ENCODE results near the gene TTC39A. TPM values are rescaled to one million over a fixed set of nuclear protein-coding genes. Genes with fewer than 3 reads are reported as not detected.

The TTC39A gene
- total RNA-seq, 1 donor from 2014 or later, result 26.0 TPM

- H3K27me3 Mint-ChIP-seq, result no peaks in the 10 kb centered on the region
- no peak for TF ChIP-seq CTCF (IDR thresholded peaks at IDR 0.05; ENCODE audit: unreplicated experiment)
- DNase-seq (ENCODE audit: low spot score, unreplicated experiment), result no peak
- peaks cover 8% of the 10 kb centered on the region for H3K4me1 Mint-ChIP-seq (ENCODE audit: low read depth)
- no peak overlapping the region for H3K4me3 Mint-ChIP-seq (ENCODE audit: low read depth)
- no peaks in the 10 kb centered on the region for H3K9me3 Mint-ChIP-seq (ENCODE audit: low read depth)
- no peaks in the 10 kb centered on the region for H3K36me3 Mint-ChIP-seq (ENCODE audit: insufficient read depth)
- no peak overlapping the region for H3K27ac Mint-ChIP-seq
These were observed 14.1 kb downstream of the TTC39A start for GRCh38 chr1:51316113-51316845.

GRCh38 chr1:51314974-51315373 is 15.4 kb downstream of the TTC39A start:
- DNase-seq (ENCODE audit: low spot score, unreplicated experiment), result no peak
- no peaks in the 10 kb centered on the region for H3K36me3 Mint-ChIP-seq (ENCODE audit: insufficient read depth)
- no peak overlapping the region for H3K27ac Mint-ChIP-seq

GRCh38 chr1:51313961-51314777 is 16.2 kb downstream of the TTC39A start:
- Mint-ChIP-seq H3K4me1 (ENCODE audit: low read depth) (peaks cover 6% of the 10 kb centered on the region), H3K27ac (no peak overlapping the region), H3K4me3 (ENCODE audit: low read depth) (no peak overlapping the region), H3K27me3 (no peaks in the 10 kb centered on the region), H3K9me3 (ENCODE audit: low read depth) (no peaks in the 10 kb centered on the region), H3K36me3 (ENCODE audit: insufficient read depth) (no peaks in the 10 kb centered on the region)
- no peak for TF ChIP-seq CTCF (IDR thresholded peaks at IDR 0.05; ENCODE audit: unreplicated experiment)
- no peak for DNase-seq (ENCODE audit: low spot score, unreplicated experiment)

More at GRCh38 chr1:51314974-51315373, 15.4 kb downstream of the TTC39A start:
- H3K9me3 Mint-ChIP-seq (ENCODE audit: low read depth), result no peaks in the 10 kb centered on the region
- H3K27me3 Mint-ChIP-seq, result no peaks in the 10 kb centered on the region
- no peak for TF ChIP-seq CTCF (IDR thresholded peaks at IDR 0.05; ENCODE audit: unreplicated experiment)
- no peak overlapping the region for H3K4me3 Mint-ChIP-seq (ENCODE audit: low read depth)
- peaks cover 6% of the 10 kb centered on the region for H3K4me1 Mint-ChIP-seq (ENCODE audit: low read depth)

- no peak for DNase-seq (ENCODE audit: low spot score, unreplicated experiment)
These were observed 17.0 kb downstream of the TTC39A start for GRCh38 chr1:51313268-51313852.

More at GRCh38 chr1:51313268-51313852, 17.0 kb downstream of the TTC39A start:
- no peak overlapping the region for H3K4me3 Mint-ChIP-seq (ENCODE audit: low read depth)
- H3K36me3 Mint-ChIP-seq (ENCODE audit: insufficient read depth), result no peaks in the 10 kb centered on the region
- H3K4me1 Mint-ChIP-seq (ENCODE audit: low read depth), result peaks cover 6% of the 10 kb centered on the region
- peak; percentile 26 for TF ChIP-seq CTCF (IDR thresholded peaks at IDR 0.05; ENCODE audit: unreplicated experiment)
- H3K27ac Mint-ChIP-seq, result peak overlapping the region; percentile 3
- H3K27me3 Mint-ChIP-seq, result no peaks in the 10 kb centered on the region
- no peaks in the 10 kb centered on the region for H3K9me3 Mint-ChIP-seq (ENCODE audit: low read depth)

Measured in progenitor cell of endocrine pancreas (in vitro differentiated cells).